SK-N-SH (cell line): ENCODE data around the gene ADAP1.

Source experiments
- NRF1 ChIP-seq: IDR thresholded peaks from 2 replicates; pipeline ENCODE4 v1.6.1; 2012; ENCODE audit warnings: low read depth, mild to moderate bottlenecking, low read length
- RAD21 ChIP-seq: IDR thresholded peaks from 2 replicates; pipeline ENCODE4 v1.6.1; 2012; ENCODE audit warnings: mild to moderate bottlenecking, low read length
- ZBTB33 ChIP-seq: IDR thresholded peaks from 2 replicates; pipeline ENCODE4 v1.4.0; 2012; ENCODE audit warnings: low read depth, borderline replicate concordance
- TF ChIP-seq, protein P1 (sequence below): fragments of 200-600 bp; sonication (generic); IDR thresholded peaks from 2 replicates; pipeline ENCODE4 v1.6.1; 2017; ENCODE audit warnings: antibody characterized with exemption, mild to moderate bottlenecking, moderate library complexity

- TF ChIP-seq, protein P1, sequence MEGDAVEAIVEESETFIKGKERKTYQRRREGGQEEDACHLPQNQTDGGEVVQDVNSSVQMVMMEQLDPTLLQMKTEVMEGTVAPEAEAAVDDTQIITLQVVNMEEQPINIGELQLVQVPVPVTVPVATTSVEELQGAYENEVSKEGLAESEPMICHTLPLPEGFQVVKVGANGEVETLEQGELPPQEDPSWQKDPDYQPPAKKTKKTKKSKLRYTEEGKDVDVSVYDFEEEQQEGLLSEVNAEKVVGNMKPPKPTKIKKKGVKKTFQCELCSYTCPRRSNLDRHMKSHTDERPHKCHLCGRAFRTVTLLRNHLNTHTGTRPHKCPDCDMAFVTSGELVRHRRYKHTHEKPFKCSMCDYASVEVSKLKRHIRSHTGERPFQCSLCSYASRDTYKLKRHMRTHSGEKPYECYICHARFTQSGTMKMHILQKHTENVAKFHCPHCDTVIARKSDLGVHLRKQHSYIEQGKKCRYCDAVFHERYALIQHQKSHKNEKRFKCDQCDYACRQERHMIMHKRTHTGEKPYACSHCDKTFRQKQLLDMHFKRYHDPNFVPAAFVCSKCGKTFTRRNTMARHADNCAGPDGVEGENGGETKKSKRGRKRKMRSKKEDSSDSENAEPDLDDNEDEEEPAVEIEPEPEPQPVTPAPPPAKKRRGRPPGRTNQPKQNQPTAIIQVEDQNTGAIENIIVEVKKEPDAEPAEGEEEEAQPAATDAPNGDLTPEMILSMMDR, result no peak
- TF ChIP-seq RAD21, result no peak
- TF ChIP-seq NRF1, result no peak
- no peak for TF ChIP-seq ZBTB33
Observed at GRCh38 chr7:891805-892204, 62.7 kb downstream of the ADAP1 start.
